ENCODE measurements around the gene ECM2.

Gene ECM2

DNA sequence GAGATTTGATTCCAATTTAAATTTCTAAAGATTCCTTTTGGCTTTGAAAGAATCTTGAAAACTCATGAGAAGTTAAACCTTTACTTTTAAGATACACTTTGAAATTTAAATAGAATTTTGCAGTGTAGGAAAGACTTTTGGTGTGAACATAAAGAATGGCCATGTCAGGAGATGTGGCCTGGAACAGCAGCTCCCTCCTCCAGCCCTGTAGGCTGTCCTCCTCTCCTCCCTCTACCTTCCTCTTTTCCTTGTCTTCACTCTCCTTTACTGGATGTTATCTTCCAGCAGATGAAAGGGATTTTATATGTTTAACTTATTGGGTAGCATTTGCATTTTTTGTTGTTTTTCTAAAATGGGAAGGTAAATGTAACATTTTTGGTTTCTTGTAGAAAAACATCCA lies 72.4 kb downstream of the ECM2 start:
- no peak for DNase-seq

DNA sequence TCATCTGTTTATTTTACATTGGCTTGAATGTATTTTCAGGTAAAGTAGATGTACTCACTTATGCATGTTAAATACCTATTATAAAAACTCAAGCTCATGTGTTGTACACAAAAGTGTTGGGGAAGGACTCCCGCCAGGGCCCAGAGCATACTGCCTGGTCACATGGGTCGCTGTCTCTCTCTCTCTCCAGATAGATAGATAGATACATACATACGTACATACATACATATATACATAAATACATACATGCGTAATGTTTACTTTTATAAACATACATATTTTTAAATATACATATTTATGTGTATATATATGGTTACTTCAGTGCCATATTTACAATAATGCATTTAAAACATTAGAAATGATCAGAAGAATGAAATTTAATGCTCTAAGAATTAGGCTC lies 78.2 kb downstream of the ECM2 start:
- no peak for DNase-seq

- no peak for DNase-seq
Measured at GRCh38 chr9:92455217-92455616, 80.6 kb downstream of the ECM2 start.

- no peak for DNase-seq
Measured at GRCh38 chr9:92446536-92446935, 89.3 kb downstream of the ECM2 start.
